Stimulated activated CD4-positive, alpha-beta T cell treated with anti-CD3 and anti-CD28 coated beads, Interleukin-12 subunit alpha, Interleukin-12 subunit beta, amount 100 ng/mL, for 4 hours (primary cell): Measurements from ENCODE around the gene SLC44A4.
A peak's percentile ranks its signal among the peaks of the same experiment; 100 is the strongest.
"Not testable (repeated sequence)": the region's sequence is repeated elsewhere in the genome, so short reads cannot be mapped to it uniquely, and the experiment has no call there.

Source experiments
- DNase-seq: peaks from one replicate; pipeline ENCODE4 v3.0.0-alpha.2; 2020

Gene SLC44A4

GRCh38 chr6:31825553-31825952 is 53.2 kb downstream of the SLC44A4 start:
- DNase-seq, result no peak

GRCh38 chr6:31823592-31824196 is 55.1 kb downstream of the SLC44A4 start:
- not testable (repeated sequence) for DNase-seq

- peak; percentile 58 for DNase-seq
Observed at GRCh38 chr6:31822036-31822821, 56.6 kb downstream of the SLC44A4 start.

DNA sequence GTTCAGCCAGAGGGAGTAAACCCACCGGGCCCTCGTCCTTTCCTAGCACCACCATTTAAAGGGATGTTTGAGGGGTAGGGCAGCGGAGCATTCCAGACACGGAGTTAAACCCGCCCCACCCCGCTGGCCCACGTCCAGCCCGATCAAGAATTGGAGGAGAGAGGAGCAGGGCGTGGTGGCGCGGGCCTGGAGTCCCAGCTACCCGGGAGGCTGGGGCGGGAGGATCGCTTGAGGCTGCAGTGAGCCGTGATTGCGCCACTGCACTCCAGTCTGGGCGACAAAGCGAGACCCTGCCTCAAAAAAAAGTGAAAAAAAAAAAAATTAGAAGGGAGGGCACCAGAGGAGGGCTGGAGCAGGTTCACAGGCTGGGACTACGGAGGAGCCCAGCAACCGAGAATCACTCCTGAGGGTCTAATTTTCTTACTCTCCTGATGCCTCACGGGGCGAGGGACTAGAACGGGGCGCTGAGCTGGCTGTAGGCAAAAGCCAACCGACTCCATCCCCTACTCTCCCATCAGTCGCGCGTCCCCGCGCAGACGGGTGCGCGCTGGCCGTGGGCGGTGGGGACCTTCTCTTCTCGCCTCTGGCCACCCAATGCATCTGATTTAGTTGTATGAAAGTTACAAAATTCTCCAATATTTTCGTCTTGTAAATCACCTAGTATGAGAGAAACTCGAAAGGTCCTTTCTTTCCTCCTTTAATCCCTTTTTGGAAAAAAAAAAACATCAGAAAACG is 57.3 kb downstream of the SLC44A4 start:
- peak; percentile 71 for DNase-seq

DNA sequence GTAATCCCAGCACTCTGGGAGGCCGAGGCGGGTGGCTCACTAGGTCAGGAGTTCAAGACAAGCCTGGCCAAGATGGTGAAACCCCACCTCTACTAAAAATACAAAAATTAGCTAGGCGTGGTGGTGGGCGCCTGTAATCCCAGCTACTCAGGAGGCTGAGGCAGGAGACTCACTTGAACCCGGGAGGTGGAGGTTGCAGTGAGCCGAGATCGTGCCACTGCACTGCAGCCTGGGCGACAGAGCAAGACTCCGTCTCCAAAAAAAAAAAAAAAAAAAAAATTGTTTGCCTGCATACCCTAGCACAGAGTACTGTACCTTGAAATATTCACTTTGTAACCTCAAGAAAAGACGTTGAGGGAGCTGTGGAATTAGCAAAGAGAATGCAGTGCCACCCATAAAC is 58.4 kb downstream of the SLC44A4 start:
- not testable (repeated sequence) for DNase-seq

- no peak for DNase-seq
Observed at GRCh38 chr6:31819871-31820299, 58.9 kb downstream of the SLC44A4 start.

- DNase-seq, result not testable (repeated sequence)
Observed at GRCh38 chr6:31817929-31818511, 60.8 kb downstream of the SLC44A4 start.

GRCh38 chr6:31817133-31817928 is 61.5 kb downstream of the SLC44A4 start:
- DNase-seq, result not testable (repeated sequence)

- DNase-seq, result peak; percentile 61
Observed at GRCh38 chr6:31815025-31815838, 63.6 kb downstream of the SLC44A4 start, which contains the start of the genes HSPA1A and HSPA1L. TSS of gene HSPA1A (plus strand) at chr6:31815543. CDS start at chr6:31815757, 214 bp downstream. TSS of gene HSPA1L (minus strand) at chr6:31815283. CDS start at chr6:31811972, 3,311 bp downstream.

DNA sequence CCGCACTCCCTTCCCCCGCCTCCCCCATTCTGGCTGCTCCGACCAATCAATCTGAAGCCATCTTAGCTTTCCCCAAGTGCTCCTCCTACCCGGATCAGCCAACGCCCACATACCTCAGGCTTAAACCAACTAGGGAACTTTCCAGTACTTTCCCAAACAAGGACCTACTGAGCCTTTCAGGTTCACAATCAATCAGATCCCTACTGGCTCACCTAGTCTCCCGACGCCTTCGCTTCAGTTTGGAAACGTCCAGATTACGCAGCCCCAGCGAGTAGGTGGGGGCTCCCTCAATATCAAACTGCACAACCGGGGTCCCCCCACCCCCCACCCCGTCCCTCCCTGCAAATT is 64.1 kb downstream of the SLC44A4 start:
- peak; percentile 63 for DNase-seq

DNA sequence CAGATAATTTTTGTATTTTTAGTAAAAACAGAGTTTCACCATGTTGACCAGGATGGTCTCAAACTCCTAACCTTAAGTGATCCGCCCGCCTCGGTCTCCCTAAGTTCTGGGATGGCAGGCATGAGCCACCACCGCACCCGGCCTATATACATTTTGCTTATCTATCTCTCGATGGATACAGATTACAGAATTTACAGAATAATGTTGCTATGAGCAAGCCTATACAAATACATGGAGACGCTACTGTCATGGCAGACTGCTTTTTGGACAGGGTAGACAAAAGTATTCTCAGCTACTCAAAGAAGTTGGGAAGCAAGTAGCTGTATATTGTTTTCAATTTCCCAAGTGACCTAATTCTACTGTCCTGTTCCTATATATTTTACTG is 65.3 kb downstream of the SLC44A4 start:
- DNase-seq, result no peak
